Endothelial cell of coronary artery (primary cell): ENCODE results near the gene TRABD. TPM values are rescaled to one million over a fixed set of nuclear protein-coding genes. Genes with fewer than 3 reads are reported as not detected.

Experiments
- total RNA-seq: library from RNA; depleted of rRNA; stranded (reverse); fragments of >200 nt; gene quantifications from 2 replicates; pipeline ENCODE4 v1.2.3, GENCODE V29; 2014

TRABD gene
- 27.8 and 32.8 TPM in 2 replicates for total RNA-seq

GRCh38 chr22:50185375-50186087 is at the start of gene TRABD:
Gene TRABD (plus strand): TSS chr22:50185913. CDS start chr22:50193061, 7,148 bp downstream.

GRCh38 chr22:50170453-50171318 is 15.0 kb upstream of the TRABD start, which contains the start of gene PANX2:
Gene PANX2 (plus strand): TSS chr22:50170731. CDS start chr22:50170731, 0 bp downstream.

GRCh38 chr22:50200461-50201190 is 14.9 kb downstream of the TRABD start, which contains the start of gene SELENOO:
Gene SELENOO (plus strand): TSS chr22:50201011. CDS start chr22:50201037, 26 bp downstream.

GRCh38 chr22:50244420-50245213 is 58.9 kb downstream of the TRABD start, which contains the start of gene TUBGCP6:
Gene TUBGCP6 (minus strand): TSS chr22:50245023. CDS start chr22:50244459, 564 bp downstream.

Other genes with a start within 250 kb of the TRABD start
- 77.6 and 133 TPM in 2 replicates for gene PIM3, start 225.1 kb upstream of the TRABD start, total RNA-seq
- gene IL17REL, start 173.1 kb upstream of the TRABD start, total RNA-seq = under 0.01 TPM in 1 of 2 replicates, not detected in the other
- not detected in 2 replicates for gene TTLL8, start 127.6 kb upstream of the TRABD start, total RNA-seq
- 0.09 TPM in 1 of 2 replicates, not detected in the other for gene MLC1, start 100.5 kb upstream of the TRABD start, total RNA-seq
- 17.9 and 20.4 TPM in 2 replicates for gene MOV10L1, start 95.9 kb upstream of the TRABD start, total RNA-seq
- gene PANX2, start 15.2 kb upstream of the TRABD start, total RNA-seq = 0.75 and 0.99 TPM in 2 replicates
- 26.4 and 29.7 TPM in 2 replicates for gene SELENOO, start 15.1 kb downstream of the TRABD start, total RNA-seq
- gene TUBGCP6, start 59.1 kb downstream of the TRABD start, total RNA-seq = 20.6 and 33.6 TPM in 2 replicates
- gene HDAC10, start 65.4 kb downstream of the TRABD start, total RNA-seq = 12.9 and 20.6 TPM in 2 replicates
- gene MAPK12, start 75.8 kb downstream of the TRABD start, total RNA-seq = 50.2 and 57.4 TPM in 2 replicates
- 17.5 and 22.9 TPM in 2 replicates for gene MAPK11, start 84.5 kb downstream of the TRABD start, total RNA-seq
- 68.2 and 132 TPM in 2 replicates for gene PLXNB2, start 121.7 kb downstream of the TRABD start, total RNA-seq
- 0.72 and 1.5 TPM in 2 replicates for gene DENND6B, start 141.1 kb downstream of the TRABD start, total RNA-seq
- gene PPP6R2, start 157.4 kb downstream of the TRABD start, total RNA-seq = 63.4 and 63.5 TPM in 2 replicates